ENCODE measurements around the gene ARHGEF11.
A peak's percentile ranks its signal among the peaks of the same experiment; 100 is the strongest.

ARHGEF11 gene

DNA sequence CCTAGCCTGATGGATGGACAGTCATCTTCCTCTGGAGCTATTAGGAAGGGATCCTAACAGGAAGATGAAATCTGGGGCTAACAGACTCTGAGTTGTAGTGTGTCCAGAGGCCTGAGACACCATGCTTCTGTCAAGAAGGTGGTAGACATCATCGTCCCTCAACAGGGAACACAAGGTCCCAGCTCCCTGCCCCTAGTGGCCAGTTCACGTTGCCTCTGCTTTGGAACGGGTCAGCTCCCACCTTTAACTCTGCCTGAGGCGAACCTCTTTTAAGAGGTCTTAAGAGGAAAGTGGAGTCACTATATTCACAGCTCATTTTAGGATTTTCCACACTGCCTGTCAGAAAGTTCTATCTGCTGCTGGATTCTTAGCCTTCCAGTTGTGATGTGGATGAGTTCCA, 96.8 kb downstream of the ARHGEF11 start:
- no peak for DNase-seq

DNA sequence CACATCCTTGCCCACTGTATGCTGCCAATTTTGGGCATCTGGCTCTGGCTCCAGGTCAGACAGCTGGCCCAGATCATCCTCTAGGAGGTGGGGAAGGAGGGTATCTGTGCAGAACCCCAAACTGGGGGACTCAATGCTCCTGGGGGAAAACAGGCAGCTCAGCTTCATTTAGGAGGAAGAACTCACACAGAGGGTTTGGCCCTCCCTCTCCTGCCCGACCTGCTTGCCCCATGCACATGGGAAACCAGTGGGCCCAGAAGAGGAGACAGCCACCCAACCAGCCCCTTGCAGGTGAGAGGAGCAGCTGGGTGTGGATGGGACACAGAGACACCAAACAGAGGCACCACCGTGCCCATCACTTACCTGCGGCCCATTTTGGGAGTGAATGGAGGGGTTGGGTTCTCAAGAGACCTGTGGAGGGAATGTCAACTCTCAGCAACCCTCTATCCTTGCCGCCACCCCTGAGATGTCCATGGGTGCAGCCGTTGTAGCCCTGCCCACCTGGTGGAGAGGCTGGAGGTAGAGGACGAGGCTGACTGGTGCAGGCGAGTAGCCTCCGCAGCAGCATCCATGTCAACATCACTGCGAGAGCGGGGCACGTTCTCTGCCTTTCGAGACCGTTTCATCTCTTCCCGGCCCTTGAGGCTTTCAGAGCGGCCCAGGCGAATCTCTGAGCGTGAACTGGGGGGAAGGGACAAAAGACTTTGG, 97.6 kb downstream of the ARHGEF11 start:
- no peak for DNase-seq

DNA sequence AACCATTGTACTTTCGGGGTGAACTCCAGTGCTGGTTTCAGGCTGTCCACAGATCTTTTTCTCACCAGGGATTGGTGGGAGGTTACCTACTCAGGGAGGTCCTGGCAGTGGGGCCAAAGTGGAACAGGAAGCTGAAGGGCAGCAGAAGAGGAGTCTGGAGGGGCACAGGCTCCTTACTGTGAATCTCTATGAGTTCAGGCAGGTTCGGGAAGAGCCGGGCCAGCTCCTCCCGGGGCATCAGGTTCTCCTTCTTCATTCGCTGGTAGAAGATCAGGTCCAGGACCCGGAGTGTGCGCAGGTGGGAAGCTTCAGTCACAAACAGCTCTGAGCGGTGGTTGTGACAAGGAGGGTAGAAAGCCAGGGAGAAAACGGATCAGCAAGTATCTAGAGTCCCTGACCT, 98.4 kb downstream of the ARHGEF11 start:
- no peak for DNase-seq

DNA sequence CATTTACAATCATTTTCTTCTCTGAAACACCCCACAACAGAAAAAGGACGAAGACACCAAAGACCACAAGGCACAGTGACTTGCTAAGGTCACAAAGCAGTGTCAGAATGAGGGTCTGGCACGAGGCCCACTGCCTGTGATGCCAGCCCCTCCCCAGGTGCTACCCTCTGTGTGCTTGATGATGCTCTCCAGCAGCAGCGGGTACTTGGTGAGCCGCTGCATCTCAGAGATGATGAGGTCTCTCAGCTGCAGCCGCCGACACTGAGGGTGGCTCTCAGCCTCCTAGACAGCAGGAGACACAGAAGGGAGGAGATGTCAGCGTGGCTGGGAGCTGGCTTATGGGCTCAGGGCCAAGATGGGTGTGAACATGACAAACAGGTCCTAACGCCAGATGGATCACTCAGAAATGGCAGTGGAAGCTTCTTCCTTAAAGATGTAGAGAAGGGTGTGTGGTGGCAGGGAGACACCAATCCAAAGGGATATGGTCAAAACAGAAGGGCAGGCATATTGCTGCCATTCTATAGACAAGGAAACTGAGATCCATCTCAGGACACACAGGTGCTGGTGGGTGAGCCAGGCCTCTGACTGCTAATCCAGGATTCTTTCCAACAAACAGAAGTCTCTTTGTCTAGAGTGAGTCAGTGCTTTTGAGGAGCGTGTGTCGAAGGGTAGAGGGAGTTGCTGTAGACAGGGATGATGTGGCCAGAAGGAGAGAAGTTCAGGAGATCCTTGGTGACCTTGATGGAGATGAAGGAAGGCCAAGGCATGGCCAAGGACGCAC, 99.5 kb downstream of the ARHGEF11 start:
- DNase-seq = peak in 1 of 2 experiments; percentile 60

DNA sequence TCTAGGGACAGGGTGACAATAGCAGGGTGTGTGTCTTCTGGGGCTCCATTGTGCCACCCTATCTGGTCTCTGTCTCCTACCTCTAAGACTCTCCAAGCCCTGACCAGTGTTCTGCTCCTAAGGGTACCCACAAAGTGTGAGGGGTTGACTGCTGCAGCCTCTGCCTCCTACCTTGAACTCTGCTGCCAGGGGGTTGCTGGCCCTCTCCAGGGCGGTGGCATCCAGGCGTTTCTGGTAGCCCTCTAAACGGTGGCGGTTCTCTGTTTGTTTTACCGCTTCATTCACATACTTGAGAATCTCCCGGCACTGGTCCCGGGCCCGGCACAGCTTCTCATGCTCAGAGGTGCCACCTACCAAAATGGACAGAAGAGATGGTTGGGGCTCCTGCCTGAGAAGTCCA, 100.7 kb downstream of the ARHGEF11 start:
- DNase-seq = no peak

DNA sequence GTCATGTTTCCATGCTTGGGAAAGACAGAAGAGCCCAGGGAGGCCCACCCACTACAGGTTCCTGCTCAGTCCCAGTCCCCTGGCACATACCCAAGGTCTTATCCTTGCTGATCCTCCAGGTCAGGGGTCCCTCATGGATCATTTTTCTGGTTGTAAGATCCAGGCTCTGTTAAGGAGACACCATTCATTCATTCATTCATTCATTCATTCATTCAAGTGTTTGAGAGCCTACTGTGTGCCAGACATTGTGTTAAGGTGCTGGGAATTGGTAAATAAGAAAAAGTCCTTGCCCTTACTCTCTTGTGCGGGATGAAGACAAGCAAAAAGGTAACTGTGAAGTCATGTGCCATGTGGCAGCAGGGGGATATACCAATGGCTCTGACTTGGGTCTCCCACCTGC, 101.3 kb downstream of the ARHGEF11 start:
- no peak for DNase-seq

DNA sequence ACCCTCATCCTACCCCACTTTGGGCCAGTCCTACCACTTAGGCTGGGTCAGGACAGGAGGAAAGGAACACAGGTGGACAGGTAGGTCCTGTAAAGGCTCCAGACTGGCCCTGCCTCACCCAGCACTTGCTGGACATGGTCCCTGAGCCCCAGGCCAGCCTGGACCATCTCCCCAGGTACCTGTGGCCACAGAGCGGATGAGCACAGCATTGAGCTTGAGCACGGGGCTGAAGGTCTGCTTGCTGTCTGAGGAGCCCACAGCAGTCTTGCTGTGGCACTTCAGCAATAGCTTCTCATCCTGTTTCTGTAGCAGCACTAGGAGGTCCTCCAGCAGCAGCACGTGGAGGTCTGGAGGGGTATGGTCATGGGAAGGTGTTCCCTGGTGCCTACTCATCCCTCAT, 101.8 kb downstream of the ARHGEF11 start:
- DNase-seq = no peak

DNA sequence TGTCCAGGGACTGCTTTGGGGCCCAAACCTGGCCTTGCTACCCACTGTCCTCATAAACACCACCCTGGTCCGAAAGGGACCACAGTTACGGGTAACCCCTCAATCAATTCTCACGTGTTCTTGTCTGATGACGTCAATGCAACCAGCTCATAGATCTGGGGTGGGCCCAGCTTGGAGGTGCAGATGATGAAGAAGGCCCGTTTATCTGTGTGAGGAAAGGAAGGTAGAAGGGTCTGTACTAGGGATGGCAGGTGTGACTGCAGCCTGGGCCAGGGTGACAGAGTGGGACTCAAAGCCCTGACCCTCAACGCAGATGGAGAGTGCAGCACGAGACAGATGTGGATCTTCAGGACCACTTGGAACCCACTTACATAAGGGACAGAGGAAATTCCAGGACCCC, 103.0 kb downstream of the ARHGEF11 start:
- no peak for DNase-seq

DNA sequence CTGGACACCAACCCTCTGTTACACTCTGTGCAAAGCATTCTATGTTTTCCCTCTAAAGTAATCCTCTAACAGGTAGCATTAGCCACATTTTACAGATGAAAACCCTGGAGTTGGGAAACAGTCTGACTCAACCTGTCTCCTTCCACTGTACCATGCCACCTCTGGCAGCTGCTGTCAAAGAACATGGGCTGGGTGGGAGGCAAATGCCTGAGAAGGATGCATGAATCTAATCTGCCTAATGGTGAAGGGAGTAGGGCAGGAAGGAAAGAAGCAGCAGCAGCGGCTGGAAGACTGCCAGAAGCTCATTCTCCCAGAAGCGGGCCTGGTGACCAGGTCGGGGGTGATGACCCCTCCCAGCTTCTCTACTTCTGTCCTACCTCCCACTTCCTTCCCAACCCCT, 103.4 kb downstream of the ARHGEF11 start:
- no peak for DNase-seq

DNA sequence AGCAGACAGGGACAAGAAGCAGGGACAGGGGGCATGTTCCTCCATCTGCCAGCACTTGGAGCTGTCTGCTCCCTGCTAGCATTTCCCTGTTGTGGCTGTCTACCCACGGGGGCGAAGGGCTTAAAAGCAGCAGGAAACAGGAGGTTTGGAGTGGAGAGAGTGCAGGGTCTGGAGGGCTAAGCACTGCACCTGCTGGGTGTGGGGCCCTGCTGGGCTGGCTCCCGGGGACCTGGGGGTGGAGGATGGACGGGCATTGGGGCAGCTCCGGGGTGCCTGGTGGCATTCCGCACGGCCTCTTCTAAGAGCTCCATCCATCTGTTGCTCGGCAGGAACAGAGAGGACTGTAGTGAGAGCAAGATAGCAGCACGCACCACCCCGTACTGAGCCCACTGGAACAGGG, 103.9 kb downstream of the ARHGEF11 start:
- DNase-seq = no peak

DNA sequence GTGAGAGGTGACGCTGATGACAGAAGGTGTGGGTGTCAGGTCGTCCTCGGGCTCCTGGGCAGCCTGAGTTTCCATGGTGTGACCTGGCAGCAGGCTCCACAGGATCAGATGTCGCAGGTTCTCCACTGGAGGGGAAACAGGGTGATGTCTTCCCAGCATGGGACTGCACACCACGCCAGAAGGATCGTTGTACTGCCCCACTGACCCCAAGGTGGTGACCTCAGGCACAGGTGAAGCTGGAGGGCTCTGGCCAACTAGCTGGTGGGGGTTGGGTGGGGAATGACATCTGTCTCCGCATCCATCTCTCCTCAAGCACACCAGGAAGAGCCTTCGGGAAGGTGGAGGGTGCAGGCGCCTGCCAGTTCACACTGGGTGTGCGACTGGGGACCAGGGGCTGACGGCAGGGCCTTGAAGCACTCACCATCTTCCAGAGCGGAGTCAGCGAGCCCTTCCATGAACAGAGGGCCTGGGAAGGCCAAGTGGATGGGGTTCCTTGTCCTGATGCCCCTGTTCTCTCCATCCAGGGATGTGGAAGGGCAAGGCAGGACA, 105.7 kb downstream of the ARHGEF11 start:
- no peak for DNase-seq

DNA sequence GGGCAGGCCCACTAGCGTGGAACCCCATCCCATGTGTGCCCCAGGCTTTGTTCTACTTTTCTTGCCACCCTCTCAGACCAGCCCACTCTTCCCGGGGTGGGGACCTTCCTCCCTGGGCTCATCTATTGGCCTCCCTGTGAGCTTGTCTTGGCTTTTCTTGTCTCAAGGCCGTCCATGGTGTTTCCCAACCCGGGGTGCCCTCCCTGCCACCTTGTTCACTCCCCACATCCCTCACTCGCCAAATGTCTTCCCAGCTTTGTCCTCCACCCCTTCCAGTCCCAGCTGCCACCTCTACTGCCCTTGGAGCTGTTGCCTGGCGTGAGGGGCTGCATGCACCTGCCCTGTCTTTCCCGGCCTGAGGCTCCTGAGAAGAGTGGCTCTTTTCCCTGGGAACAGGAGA, 106.7 kb downstream of the ARHGEF11 start:
- DNase-seq = no peak

DNA sequence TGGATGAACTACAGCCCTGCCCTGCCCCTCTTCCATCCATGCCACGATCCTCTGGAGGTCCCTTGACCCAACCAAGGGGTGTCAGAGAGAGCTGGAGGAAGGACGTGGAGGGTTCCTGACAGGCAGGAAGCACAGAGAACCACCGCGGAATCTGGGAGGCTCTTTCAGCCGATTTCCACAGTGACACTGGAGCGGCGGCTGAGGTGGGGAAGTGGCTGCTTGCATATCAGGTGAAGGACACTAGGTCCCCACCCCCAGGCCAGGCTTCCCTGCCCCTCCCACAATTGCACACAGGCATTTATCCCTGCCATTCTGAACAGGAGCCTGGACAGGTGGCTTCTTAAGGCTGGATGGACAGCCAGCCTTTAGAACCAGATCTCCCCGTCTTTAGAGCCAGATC, 107.7 kb downstream of the ARHGEF11 start:
- no peak for DNase-seq

DNA sequence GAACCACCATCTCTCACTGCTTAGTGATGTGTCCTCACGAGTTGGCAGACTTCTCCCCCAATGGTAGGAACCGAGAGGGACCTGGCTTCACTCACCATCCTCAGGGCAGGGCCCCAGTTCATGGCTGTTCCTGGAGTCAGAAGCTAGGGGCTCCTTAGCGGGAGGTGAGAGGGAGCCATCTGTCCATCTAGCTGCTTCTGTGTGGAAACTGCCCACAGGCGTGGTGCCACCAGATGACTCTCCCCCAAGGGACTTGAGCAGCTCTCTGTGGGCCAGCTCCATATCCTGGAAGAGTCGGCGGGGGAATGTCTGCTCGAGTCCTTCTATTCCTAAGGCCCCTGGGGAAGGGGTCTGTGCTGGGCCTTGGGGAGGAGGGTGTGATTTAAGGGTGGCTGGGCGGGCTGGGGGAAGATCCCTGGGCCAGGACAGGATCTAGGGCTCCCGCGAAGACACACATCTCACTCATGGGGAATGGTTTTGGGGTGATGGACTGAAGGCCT, 108.8 kb downstream of the ARHGEF11 start:
- peak in 1 of 2 experiments; percentile 12 for DNase-seq

DNA sequence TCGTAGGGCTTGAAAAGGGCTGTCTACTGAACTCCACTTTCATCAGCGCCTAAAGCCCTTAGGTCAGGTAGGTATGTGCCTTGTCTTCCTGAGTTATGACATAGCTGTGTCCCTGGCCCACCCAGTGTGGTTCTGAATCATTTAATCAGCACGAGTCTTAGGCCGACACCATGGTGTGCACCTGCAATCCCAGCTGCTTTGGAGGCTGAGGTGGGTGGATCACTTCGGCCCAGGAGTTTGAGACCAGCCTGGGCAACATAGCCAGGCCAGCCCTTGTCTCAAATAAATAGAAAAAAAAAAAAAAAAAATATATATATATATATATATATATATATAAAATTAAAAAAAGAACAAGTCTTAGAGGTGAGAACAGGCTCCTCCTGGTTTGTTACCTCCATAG, 109.4 kb downstream of the ARHGEF11 start:
- DNase-seq = no peak

DNA sequence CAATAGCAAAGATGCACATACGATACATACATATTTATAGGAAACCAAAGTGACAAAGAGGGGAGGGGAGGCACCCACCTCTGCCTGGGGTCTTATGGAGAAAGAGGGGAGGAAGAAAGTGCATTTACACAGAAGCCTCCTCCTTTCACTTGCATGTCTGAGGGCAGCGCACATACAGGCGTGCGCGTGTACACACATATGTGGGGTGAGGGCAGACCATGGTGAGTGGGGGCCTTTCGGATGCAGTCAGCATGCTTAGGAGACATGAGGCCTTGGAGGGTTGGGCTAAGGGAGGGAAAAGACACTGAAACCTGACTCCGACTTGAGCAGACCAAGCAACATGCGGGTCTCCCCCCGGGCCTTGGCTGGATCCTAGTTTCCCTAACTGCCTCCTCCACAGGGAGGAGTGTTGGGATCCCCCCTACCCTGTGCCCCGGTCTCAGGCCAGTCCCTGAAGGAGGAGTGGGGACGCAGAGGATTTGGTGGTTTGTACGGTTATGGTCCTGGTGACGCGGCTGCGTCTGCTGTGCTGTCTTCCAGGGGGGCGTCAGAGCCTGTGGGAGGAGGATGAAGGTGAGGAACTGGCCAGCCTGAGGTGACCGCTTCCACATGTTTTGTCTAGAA, 109.9 kb downstream of the ARHGEF11 start:
- no peak for DNase-seq

DNA sequence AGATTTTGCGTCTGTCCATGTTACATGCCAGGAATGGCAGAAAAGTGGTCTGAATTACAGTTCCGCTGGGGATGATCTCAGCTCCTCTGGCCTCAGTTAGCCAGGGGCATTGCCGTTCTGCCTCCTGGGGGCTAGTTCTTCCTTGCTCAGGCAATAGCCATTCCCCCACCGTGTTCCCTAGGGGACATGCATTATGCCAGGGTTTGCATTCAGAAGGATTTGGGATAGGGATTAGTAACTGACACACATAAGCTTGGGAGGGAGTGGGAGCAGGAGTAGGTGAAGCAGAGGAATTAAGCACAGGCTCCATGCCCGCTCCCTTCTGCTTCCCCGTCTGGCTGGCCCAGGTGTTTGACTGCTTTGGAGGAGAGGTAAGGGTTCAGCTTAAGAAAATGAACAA, 112.4 kb downstream of the ARHGEF11 start:
- no peak for DNase-seq

DNA sequence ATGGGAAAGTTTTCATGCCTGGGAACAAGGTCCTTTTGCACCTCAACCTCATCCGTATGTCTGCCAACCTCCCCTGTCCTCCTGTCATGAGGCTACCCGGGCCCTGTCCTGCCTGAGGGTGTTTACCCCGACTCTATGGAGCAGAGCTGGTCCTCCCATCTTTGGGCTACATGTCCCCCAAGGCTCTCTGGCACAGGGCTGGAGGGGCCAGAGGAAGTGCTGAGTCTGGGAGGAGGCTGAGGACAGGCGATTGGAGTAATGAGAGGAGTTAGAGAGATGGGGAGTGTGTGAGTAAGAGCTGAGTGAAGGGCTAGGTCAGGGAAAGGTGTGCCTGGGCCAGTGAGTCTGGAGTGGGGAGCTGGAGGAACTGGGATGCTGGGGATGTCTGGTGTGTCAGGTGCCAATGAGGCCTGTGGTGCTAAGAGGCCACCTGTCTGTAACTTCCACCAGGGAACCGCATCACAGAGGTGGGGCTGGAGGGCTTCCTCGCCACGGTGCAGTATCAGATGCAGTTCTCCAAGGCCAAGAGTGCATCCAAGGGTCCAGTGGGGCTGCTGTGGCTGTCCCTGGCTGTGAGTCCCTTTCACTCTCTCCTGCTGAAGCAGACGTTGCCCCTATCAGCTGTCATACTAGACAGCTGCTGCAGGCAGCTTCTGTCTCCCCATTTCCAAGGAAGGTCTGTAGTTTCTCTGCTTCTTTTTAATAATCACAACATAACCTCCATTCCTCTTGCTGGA, 113.4 kb downstream of the ARHGEF11 start:
- no peak for DNase-seq

DNA sequence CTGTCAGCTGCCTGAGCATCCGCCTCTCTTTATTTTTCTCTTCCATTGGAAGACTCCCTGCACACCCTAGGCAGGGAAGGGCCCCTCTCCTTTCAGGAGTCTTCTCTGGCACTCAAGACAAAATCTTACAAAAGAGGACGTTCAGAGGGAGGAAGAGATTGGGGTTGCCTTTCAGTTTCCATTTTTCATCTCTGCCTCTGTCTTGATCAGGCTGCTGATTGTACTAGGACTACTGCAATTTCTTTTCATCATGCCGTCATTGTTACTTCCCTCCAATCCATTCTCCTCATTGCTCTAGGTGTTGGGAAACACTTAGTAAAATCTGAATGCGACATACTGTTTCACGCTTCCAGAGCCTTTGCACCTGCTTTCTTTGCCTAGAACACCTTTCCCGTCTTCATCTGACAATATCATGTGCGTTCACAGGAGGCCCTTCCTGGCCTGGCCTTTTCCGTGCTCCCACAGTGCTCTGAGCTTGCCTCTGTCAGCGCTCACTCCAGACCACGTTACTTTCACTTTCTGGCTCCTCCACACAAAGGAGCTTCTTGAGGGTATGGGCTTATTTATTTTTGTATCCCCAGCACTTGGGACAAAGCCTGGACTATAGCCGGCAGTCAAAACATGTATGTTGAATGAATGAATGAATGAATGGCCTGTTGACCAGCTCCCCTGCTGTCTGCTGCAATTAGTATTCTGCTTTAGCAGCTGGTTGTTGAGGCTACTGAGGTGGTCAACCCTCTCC, 114.2 kb downstream of the ARHGEF11 start:
- DNase-seq = no peak

DNA sequence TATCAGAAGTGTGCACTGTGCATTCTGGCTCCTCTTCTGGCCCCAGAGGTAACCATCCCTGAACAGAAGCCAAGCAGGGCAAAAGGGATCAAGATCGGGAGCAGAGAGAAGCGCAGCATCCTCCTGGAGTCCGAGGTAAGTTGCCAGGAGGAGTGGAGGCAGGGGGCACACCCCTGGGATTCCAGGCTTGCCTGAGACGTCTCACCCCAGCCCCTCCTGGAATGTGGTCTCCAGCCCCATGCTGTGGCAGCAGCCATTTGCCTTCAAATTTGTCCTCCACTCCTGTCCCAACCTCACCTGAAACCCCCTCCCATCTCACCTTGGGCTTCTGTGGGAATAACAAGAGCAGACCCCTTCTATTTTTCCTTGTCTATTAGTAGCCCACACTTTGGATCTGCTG, 115.1 kb downstream of the ARHGEF11 start:
- no peak for DNase-seq

DNA sequence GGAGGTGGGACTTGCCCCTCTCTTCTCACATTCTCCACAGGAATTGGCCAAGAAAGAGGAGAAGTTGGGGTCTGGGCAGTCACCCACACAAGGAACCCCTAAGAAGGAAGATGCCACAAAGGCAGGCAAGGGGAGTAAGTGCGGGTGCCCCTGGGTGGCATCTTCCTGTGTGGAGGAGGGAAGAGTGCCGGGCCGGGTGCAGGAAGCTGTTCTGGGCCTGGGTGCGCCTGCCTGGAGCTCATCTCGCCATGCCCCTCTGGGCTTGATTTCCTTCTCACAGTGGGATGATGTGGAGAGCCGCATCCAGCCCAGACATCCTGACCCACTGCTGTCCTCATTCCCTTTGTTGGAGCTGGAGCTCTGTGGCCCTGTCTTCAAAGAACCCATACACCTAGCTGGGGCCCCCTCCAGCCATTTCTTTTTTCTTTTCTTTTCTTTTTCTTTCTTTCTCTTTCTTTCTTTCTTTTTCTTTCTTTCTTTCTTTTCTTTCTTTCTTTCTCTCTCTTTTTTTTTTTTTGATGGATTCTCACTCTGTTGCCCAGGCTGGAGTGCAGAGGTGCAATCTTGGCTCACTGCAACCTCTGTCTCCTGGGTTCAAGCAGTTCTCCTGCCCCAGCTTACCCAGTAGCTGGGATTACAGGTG, 115.8 kb downstream of the ARHGEF11 start:
- DNase-seq = no peak

Data from NCI-H446 (cell line).